Measurements from ENCODE around the gene ZNF787.

ZNF787 gene

DNA sequence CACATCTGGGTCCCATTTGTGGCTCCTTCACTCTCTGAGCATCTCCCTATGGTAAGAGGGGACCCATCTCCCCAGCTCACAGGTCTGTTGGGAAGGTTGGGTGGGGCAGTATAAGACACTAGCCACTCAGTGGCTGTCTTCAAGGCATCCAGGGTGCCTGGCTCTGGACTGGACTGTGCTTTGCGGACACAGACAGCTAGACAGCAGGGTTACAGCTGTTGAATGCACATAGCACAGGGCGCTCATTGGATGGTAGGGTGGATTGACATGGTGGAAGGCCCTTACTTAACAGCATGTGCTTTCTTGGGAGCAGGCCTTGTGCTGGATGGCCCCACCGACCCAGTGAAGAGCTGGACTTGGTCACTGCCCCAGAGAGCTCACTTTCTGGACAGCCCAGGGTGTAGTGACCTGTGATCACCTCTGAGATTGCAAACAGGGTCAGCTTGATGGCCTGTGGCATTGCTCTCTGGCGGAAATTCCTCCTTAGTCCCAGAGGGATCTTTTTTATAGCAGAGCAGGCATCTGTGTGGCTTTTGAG lies 21.9 kb upstream of the ZNF787 start:
- H3F3A ChIP-seq (ENCODE audit: insufficient read depth, low read length): no peaks in the 10 kb centered on the region
- H3K36me3 ChIP-seq (ENCODE audit: insufficient read depth, low read length): peaks cover 17% of the 10 kb centered on the region
- H2AFZ ChIP-seq (ENCODE audit: low read length): no peak overlapping the region
- H3K9me3 ChIP-seq (ENCODE audit: low read length): no peaks in the 10 kb centered on the region
- H3K4me2 ChIP-seq (ENCODE audit: low read length): peak overlapping the region; percentile 94; the same call in 1 of the 2 replicates
- H3K9me2 ChIP-seq (ENCODE audit: low read depth, low read length): no peaks in the 10 kb centered on the region
- H4K20me1 ChIP-seq (ENCODE audit: insufficient read depth, low read length): no peaks in the 10 kb centered on the region
- TF ChIP-seq, protein P1, sequence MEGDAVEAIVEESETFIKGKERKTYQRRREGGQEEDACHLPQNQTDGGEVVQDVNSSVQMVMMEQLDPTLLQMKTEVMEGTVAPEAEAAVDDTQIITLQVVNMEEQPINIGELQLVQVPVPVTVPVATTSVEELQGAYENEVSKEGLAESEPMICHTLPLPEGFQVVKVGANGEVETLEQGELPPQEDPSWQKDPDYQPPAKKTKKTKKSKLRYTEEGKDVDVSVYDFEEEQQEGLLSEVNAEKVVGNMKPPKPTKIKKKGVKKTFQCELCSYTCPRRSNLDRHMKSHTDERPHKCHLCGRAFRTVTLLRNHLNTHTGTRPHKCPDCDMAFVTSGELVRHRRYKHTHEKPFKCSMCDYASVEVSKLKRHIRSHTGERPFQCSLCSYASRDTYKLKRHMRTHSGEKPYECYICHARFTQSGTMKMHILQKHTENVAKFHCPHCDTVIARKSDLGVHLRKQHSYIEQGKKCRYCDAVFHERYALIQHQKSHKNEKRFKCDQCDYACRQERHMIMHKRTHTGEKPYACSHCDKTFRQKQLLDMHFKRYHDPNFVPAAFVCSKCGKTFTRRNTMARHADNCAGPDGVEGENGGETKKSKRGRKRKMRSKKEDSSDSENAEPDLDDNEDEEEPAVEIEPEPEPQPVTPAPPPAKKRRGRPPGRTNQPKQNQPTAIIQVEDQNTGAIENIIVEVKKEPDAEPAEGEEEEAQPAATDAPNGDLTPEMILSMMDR (IDR thresholded peaks at IDR 0.05; ENCODE audit: low read length): no peak
- no peak for TF ChIP-seq EZH2 (IDR thresholded peaks at IDR 0.05; ENCODE audit: borderline replicate concordance, low read length)
- H3K9ac ChIP-seq (ENCODE audit: low read length): no peak overlapping the region; the same call in 1 of the 2 replicates
- H3K4me3 ChIP-seq (ENCODE audit: low read depth, low read length, poor library complexity, severe bottlenecking): peak overlapping the region; percentile 74
- H3K27ac ChIP-seq (ENCODE audit: low read depth, low read length, poor library complexity, severe bottlenecking): no peak overlapping the region
- H3K4me1 ChIP-seq (ENCODE audit: insufficient read depth, low read length, severe bottlenecking): peaks cover 29% of the 10 kb centered on the region
- H3K27me3 ChIP-seq (ENCODE audit: insufficient read depth, low read length): no peaks in the 10 kb centered on the region
- peaks cover 15% of the 10 kb centered on the region for H3K79me2 ChIP-seq (ENCODE audit: insufficient read depth, low read length)

DNA sequence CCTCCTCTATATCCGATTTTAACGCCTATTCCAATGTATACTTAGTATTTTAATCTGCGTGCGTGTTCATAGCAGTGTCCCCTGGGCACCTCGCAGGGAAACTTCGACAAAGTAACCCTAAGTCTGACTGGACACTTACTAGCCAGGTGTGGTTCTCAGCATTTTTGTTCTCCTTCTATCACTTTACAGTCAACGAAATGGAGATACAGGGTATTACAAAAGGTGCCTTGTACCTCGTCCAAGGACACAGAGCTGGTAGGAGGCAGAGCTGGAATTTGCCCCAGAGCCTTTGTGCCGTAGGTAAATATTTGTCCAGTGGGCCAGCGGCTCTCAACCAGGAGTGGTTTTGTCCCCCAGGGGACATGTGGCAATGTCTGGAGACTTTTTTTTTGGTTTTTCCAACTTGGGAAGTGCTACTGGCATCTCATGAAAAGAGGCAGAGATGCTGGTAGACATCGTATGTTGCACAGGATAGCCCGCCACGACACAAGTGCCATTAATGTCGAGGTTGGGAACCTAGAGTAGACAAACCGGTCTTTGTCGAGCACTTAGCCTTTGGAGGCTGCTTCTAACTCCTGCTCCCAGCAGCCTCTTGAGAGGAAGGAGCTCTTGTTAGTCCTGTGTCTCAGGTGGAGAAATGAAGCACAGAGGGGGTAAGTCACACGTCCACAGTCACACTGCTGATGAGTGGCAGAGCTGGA lies 21.1 kb upstream of the ZNF787 start:
- H3K9me2 ChIP-seq (ENCODE audit: low read depth, low read length): no peaks in the 10 kb centered on the region
- peak overlapping the region; percentile 74 for H3K4me3 ChIP-seq (ENCODE audit: low read depth, low read length, poor library complexity, severe bottlenecking)
- peaks cover 15% of the 10 kb centered on the region for H3K79me2 ChIP-seq (ENCODE audit: insufficient read depth, low read length)
- no peaks in the 10 kb centered on the region for H3F3A ChIP-seq (ENCODE audit: insufficient read depth, low read length)
- H3K27ac ChIP-seq (ENCODE audit: low read depth, low read length, poor library complexity, severe bottlenecking): peak overlapping the region; percentile 60
- peak overlapping the region; percentile 74 for H3K9ac ChIP-seq (ENCODE audit: low read length)
- peaks cover 10% of the 10 kb centered on the region for H3K36me3 ChIP-seq (ENCODE audit: insufficient read depth, low read length)
- TF ChIP-seq EZH2 (IDR thresholded peaks at IDR 0.05; ENCODE audit: borderline replicate concordance, low read length): no peak
- TF ChIP-seq, protein P1 (IDR thresholded peaks at IDR 0.05; ENCODE audit: low read length): no peak
- no peaks in the 10 kb centered on the region for H3K9me3 ChIP-seq (ENCODE audit: low read length)
- H3K4me1 ChIP-seq (ENCODE audit: insufficient read depth, low read length, severe bottlenecking): peaks cover 29% of the 10 kb centered on the region
- no peaks in the 10 kb centered on the region for H4K20me1 ChIP-seq (ENCODE audit: insufficient read depth, low read length)
- H2AFZ ChIP-seq (ENCODE audit: low read length): no peak overlapping the region
- no peaks in the 10 kb centered on the region for H3K27me3 ChIP-seq (ENCODE audit: insufficient read depth, low read length)
- H3K4me2 ChIP-seq (ENCODE audit: low read length): peak overlapping the region; percentile 94

DNA sequence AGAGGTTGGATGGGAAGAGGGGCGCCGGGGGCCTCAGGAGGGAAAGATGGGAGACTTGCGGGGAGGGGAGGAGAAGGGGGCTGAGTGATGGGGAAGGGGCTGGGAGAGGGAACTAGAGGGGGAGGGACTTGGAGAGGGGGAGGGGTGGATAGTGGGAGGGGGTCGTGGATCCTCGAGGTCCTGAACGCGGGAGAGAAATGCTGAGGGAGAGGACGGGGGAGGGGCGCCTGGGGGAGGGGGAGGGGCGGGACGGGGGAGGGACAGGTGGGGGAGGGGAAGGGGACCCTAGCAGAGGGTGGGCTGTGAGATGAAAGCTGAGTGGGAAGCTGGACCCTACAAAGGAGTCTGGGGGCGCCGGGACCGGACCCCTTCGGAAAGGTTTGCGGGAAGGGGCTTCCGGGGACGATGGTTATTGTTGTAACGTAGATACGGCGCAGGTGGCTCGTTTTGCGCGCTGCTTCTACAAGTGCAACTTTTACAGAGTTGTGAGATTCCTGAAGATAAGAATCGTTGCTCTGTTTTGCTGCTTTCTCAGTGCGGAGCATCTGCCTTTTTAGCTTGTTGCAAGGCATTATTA lies 20.4 kb upstream of the ZNF787 start:
- Histone ChIP-seq H3K4me2 (ENCODE audit: low read length) (peak overlapping the region; percentile 94), H3K27ac (ENCODE audit: low read depth, low read length, poor library complexity, severe bottlenecking) (peak overlapping the region; percentile 60), H2AFZ (ENCODE audit: low read length) (no peak overlapping the region), H4K20me1 (ENCODE audit: insufficient read depth, low read length) (no peaks in the 10 kb centered on the region), H3K4me3 (ENCODE audit: low read depth, low read length, poor library complexity, severe bottlenecking) (peak overlapping the region; percentile 74), H3F3A (ENCODE audit: insufficient read depth, low read length) (no peaks in the 10 kb centered on the region), H3K27me3 (ENCODE audit: insufficient read depth, low read length) (no peaks in the 10 kb centered on the region), H3K9me3 (ENCODE audit: low read length) (no peaks in the 10 kb centered on the region), H3K4me1 (ENCODE audit: insufficient read depth, low read length, severe bottlenecking) (peaks cover 29% of the 10 kb centered on the region), H3K9ac (ENCODE audit: low read length) (peak overlapping the region; percentile 74), H3K9me2 (ENCODE audit: low read depth, low read length) (no peaks in the 10 kb centered on the region), H3K79me2 (ENCODE audit: insufficient read depth, low read length) (peaks cover 15% of the 10 kb centered on the region), H3K36me3 (ENCODE audit: insufficient read depth, low read length) (peaks cover 7% of the 10 kb centered on the region; the same call in 1 of the 2 replicates)
- TF ChIP-seq EZH2 (IDR thresholded peaks at IDR 0.05; ENCODE audit: borderline replicate concordance, low read length): no peak

All from OCI-LY1 (cell line).